ENCODE data around the gene LZTR1.
A peak's percentile ranks its signal among the peaks of the same experiment; 100 is the strongest.

LZTR1 gene

GRCh38 chr22:21014202-21014725 is 32.2 kb downstream of the LZTR1 start:
- DNase-seq (ENCODE audit: low spot score), result peak; percentile 85
- H3K4me3 Mint-ChIP-seq, result peak overlapping the region; percentile 86
- peak overlapping the region; percentile 76 for H3K27ac Mint-ChIP-seq
- peaks cover 7% of the 10 kb centered on the region for H3K27me3 Mint-ChIP-seq (ENCODE audit: low read depth)
- H3K36me3 Mint-ChIP-seq (ENCODE audit: low read depth), result no peaks in the 10 kb centered on the region
- peaks cover 15% of the 10 kb centered on the region for H3K4me1 Mint-ChIP-seq (ENCODE audit: low read depth)
- no peaks in the 10 kb centered on the region for H3K9me3 Mint-ChIP-seq

- H3K4me1 Mint-ChIP-seq (ENCODE audit: low read depth), result peaks cover 15% of the 10 kb centered on the region
- H3K27ac Mint-ChIP-seq, result peak within 1 kb of the TSS; percentile 76
- H3K9me3 Mint-ChIP-seq, result no peaks in the 10 kb centered on the region
- no peaks in the 10 kb centered on the region for H3K36me3 Mint-ChIP-seq (ENCODE audit: low read depth)
- DNase-seq (ENCODE audit: low spot score), result no peak
- peaks cover 7% of the 10 kb centered on the region for H3K27me3 Mint-ChIP-seq (ENCODE audit: low read depth)
- peak within 1 kb of the TSS; percentile 86 for H3K4me3 Mint-ChIP-seq
Observed at GRCh38 chr22:21014726-21015465, 32.8 kb downstream of the LZTR1 start, which contains the start of gene P2RX6. Gene P2RX6, plus strand, starts transcription at chr22:21015165. Its CDS starts 10 bp downstream, at chr22:21015175.

- H3K4me1 Mint-ChIP-seq (ENCODE audit: low read depth), result peaks cover 15% of the 10 kb centered on the region
- H3K27me3 Mint-ChIP-seq (ENCODE audit: low read depth), result peaks cover 7% of the 10 kb centered on the region
- H3K27ac Mint-ChIP-seq, result no peak overlapping the region
- no peaks in the 10 kb centered on the region for H3K36me3 Mint-ChIP-seq (ENCODE audit: low read depth)
- DNase-seq (ENCODE audit: low spot score), result no peak
- H3K4me3 Mint-ChIP-seq, result no peak overlapping the region
- H3K9me3 Mint-ChIP-seq, result no peaks in the 10 kb centered on the region
Observed at GRCh38 chr22:21015466-21016006, 33.4 kb downstream of the LZTR1 start.

GRCh38 chr22:21016644-21017420 is 34.7 kb downstream of the LZTR1 start:
- Mint-ChIP-seq H3K27ac (peak overlapping the region; percentile 47), H3K4me3 (no peak overlapping the region), H3K27me3 (ENCODE audit: low read depth) (peaks cover 7% of the 10 kb centered on the region), H3K9me3 (no peaks in the 10 kb centered on the region), H3K4me1 (ENCODE audit: low read depth) (peaks cover 15% of the 10 kb centered on the region), H3K36me3 (ENCODE audit: low read depth) (no peaks in the 10 kb centered on the region)
- DNase-seq (ENCODE audit: low spot score), result no peak

- H3K27me3 Mint-ChIP-seq (ENCODE audit: low read depth), result peaks cover 7% of the 10 kb centered on the region
- H3K9me3 Mint-ChIP-seq, result no peaks in the 10 kb centered on the region
- H3K36me3 Mint-ChIP-seq (ENCODE audit: low read depth), result no peaks in the 10 kb centered on the region
- DNase-seq (ENCODE audit: low spot score), result no peak
- no peak overlapping the region for H3K4me3 Mint-ChIP-seq
- no peak overlapping the region for H3K27ac Mint-ChIP-seq
- peaks cover 15% of the 10 kb centered on the region for H3K4me1 Mint-ChIP-seq (ENCODE audit: low read depth)
Observed at GRCh38 chr22:21018314-21018713, 36.2 kb downstream of the LZTR1 start.

- H3K27me3 Mint-ChIP-seq (ENCODE audit: low read depth), result no peaks in the 10 kb centered on the region
- DNase-seq (ENCODE audit: low spot score), result no peak
- no peak overlapping the region for H3K4me3 Mint-ChIP-seq
- no peaks in the 10 kb centered on the region for H3K9me3 Mint-ChIP-seq
- no peak overlapping the region for H3K27ac Mint-ChIP-seq
- H3K36me3 Mint-ChIP-seq (ENCODE audit: low read depth), result no peaks in the 10 kb centered on the region
- H3K4me1 Mint-ChIP-seq (ENCODE audit: low read depth), result peaks cover 8% of the 10 kb centered on the region
Observed at GRCh38 chr22:21020802-21021429, 38.8 kb downstream of the LZTR1 start.

- no peak overlapping the region for H3K27ac Mint-ChIP-seq
- H3K4me3 Mint-ChIP-seq, result no peak overlapping the region
- H3K9me3 Mint-ChIP-seq, result no peaks in the 10 kb centered on the region
- no peaks in the 10 kb centered on the region for H3K27me3 Mint-ChIP-seq (ENCODE audit: low read depth)
- H3K4me1 Mint-ChIP-seq (ENCODE audit: low read depth), result peaks cover 8% of the 10 kb centered on the region
- no peaks in the 10 kb centered on the region for H3K36me3 Mint-ChIP-seq (ENCODE audit: low read depth)
- DNase-seq (ENCODE audit: low spot score), result no peak
Observed at GRCh38 chr22:21022507-21022906, 40.4 kb downstream of the LZTR1 start.

- no peak for DNase-seq (ENCODE audit: low spot score)
- H3K4me1 Mint-ChIP-seq (ENCODE audit: low read depth), result peaks cover 8% of the 10 kb centered on the region
- H3K4me3 Mint-ChIP-seq, result no peak overlapping the region
- no peaks in the 10 kb centered on the region for H3K27me3 Mint-ChIP-seq (ENCODE audit: low read depth)
- H3K36me3 Mint-ChIP-seq (ENCODE audit: low read depth), result no peaks in the 10 kb centered on the region
- H3K9me3 Mint-ChIP-seq, result no peaks in the 10 kb centered on the region
- no peak overlapping the region for H3K27ac Mint-ChIP-seq
Observed at GRCh38 chr22:21022955-21023614, 41.0 kb downstream of the LZTR1 start.

- no peak for DNase-seq (ENCODE audit: low spot score)
- Mint-ChIP-seq H3K27me3 (ENCODE audit: low read depth) (no peaks in the 10 kb centered on the region), H3K9me3 (no peaks in the 10 kb centered on the region), H3K4me1 (ENCODE audit: low read depth) (peaks cover 8% of the 10 kb centered on the region), H3K27ac (peak overlapping the region; percentile 15), H3K4me3 (peak overlapping the region; percentile 7), H3K36me3 (ENCODE audit: low read depth) (no peaks in the 10 kb centered on the region)
Observed at GRCh38 chr22:21025266-21025665, 43.2 kb downstream of the LZTR1 start.

- peaks cover 8% of the 10 kb centered on the region for H3K4me1 Mint-ChIP-seq (ENCODE audit: low read depth)
- H3K36me3 Mint-ChIP-seq (ENCODE audit: low read depth), result no peaks in the 10 kb centered on the region
- H3K9me3 Mint-ChIP-seq, result no peaks in the 10 kb centered on the region
- peaks cover 7% of the 10 kb centered on the region for H3K27me3 Mint-ChIP-seq (ENCODE audit: low read depth)
- no peak overlapping the region for H3K4me3 Mint-ChIP-seq
- H3K27ac Mint-ChIP-seq, result peak overlapping the region; percentile 15
- DNase-seq (ENCODE audit: low spot score), result no peak
Observed at GRCh38 chr22:21025763-21026755, 44.0 kb downstream of the LZTR1 start.

- Mint-ChIP-seq H3K27ac (no peak overlapping the region), H3K27me3 (ENCODE audit: low read depth) (peaks cover 10% of the 10 kb centered on the region), H3K4me3 (no peak overlapping the region), H3K4me1 (ENCODE audit: low read depth) (peaks cover 8% of the 10 kb centered on the region), H3K9me3 (no peaks in the 10 kb centered on the region), H3K36me3 (ENCODE audit: low read depth) (no peaks in the 10 kb centered on the region)
- no peak for DNase-seq (ENCODE audit: low spot score)
Observed at GRCh38 chr22:21026783-21027692, 44.9 kb downstream of the LZTR1 start.
